GM18858 (cell line): ENCODE results near the gene TNRC6B.

Experiments
- ATAC-seq: cut with Tn5 transposase; IDR thresholded peaks from one replicate; pipeline ENCODE4 v1.9.1; 2021; ENCODE audit not compliant: unreplicated experiment

Gene TNRC6B

GRCh38 chr22:40239345-40239683 is 61.6 kb downstream of the TNRC6B start:
- no peak for ATAC-seq

GRCh38 chr22:40240160-40240559 is 62.4 kb downstream of the TNRC6B start:
- ATAC-seq = no peak

GRCh38 chr22:40240686-40241085 is 63.0 kb downstream of the TNRC6B start:
- ATAC-seq = no peak

- no peak for ATAC-seq
Observed at GRCh38 chr22:40241200-40241763, 63.6 kb downstream of the TNRC6B start.

GRCh38 chr22:40243891-40244290 is 66.2 kb downstream of the TNRC6B start:
- no peak for ATAC-seq

GRCh38 chr22:40244586-40244985 is 66.9 kb downstream of the TNRC6B start:
- ATAC-seq = no peak

- ATAC-seq = no peak
Observed at GRCh38 chr22:40247976-40248375, 70.3 kb downstream of the TNRC6B start.

GRCh38 chr22:40249286-40249685 is 71.6 kb downstream of the TNRC6B start:
- ATAC-seq = no peak

- no peak for ATAC-seq
Observed at GRCh38 chr22:40250608-40251007, 72.9 kb downstream of the TNRC6B start.

- ATAC-seq = no peak
Observed at GRCh38 chr22:40251106-40251505, 73.4 kb downstream of the TNRC6B start.

GRCh38 chr22:40252146-40252545 is 74.4 kb downstream of the TNRC6B start:
- no peak for ATAC-seq

- no peak for ATAC-seq
Observed at GRCh38 chr22:40256516-40256915, 78.8 kb downstream of the TNRC6B start.

GRCh38 chr22:40258017-40258416 is 80.3 kb downstream of the TNRC6B start:
- ATAC-seq = no peak

GRCh38 chr22:40258501-40258915 is 80.8 kb downstream of the TNRC6B start:
- no peak for ATAC-seq

GRCh38 chr22:40261783-40262182 is 84.1 kb downstream of the TNRC6B start:
- ATAC-seq = no peak

GRCh38 chr22:40263191-40263590 is 85.5 kb downstream of the TNRC6B start:
- no peak for ATAC-seq

GRCh38 chr22:40265783-40266182 is 88.1 kb downstream of the TNRC6B start:
- no peak for ATAC-seq

GRCh38 chr22:40270031-40270430 is 92.3 kb downstream of the TNRC6B start:
- no peak for ATAC-seq

- ATAC-seq = no peak
Observed at GRCh38 chr22:40270748-40271373, 93.1 kb downstream of the TNRC6B start.

GRCh38 chr22:40271440-40271839 is 93.7 kb downstream of the TNRC6B start:
- ATAC-seq = no peak

GRCh38 chr22:40273319-40273718 is 95.6 kb downstream of the TNRC6B start:
- no peak for ATAC-seq

- no peak for ATAC-seq
Observed at GRCh38 chr22:40276996-40277823, 99.5 kb downstream of the TNRC6B start.
